GM12873 (cell line): Measurements from ENCODE around the gene PIP4K2A.

Source experiments
- CTCF ChIP-seq: IDR thresholded peaks from 2 replicates; pipeline ENCODE4 v1.5.1; 2012; ENCODE audit warnings: low read depth, mild to moderate bottlenecking, moderate library complexity, low read length, control low read depth; ENCODE audit not compliant: insufficient read depth; ENCODE audit errors: missing control alignments

PIP4K2A gene

GRCh38 chr10:22651276-22651980, 63.0 kb downstream of the PIP4K2A start:
- no peak for TF ChIP-seq CTCF

- TF ChIP-seq CTCF: no peak
Measured at GRCh38 chr10:22649994-22650393, 64.4 kb downstream of the PIP4K2A start.

GRCh38 chr10:22649390-22649841, 65.0 kb downstream of the PIP4K2A start:
- TF ChIP-seq CTCF: no peak

GRCh38 chr10:22648547-22648961, 65.8 kb downstream of the PIP4K2A start:
- TF ChIP-seq CTCF: no peak

- TF ChIP-seq CTCF: no peak
Measured at GRCh38 chr10:22647244-22647643, 67.1 kb downstream of the PIP4K2A start.

GRCh38 chr10:22646388-22646853, 68.0 kb downstream of the PIP4K2A start:
- no peak for TF ChIP-seq CTCF

GRCh38 chr10:22644222-22644621, 70.2 kb downstream of the PIP4K2A start:
- no peak for TF ChIP-seq CTCF

- TF ChIP-seq CTCF: no peak
Measured at GRCh38 chr10:22643775-22644174, 70.6 kb downstream of the PIP4K2A start.
